Measurements from ENCODE around the gene ERBB3.
A peak's percentile ranks its signal among the peaks of the same experiment; 100 is the strongest.

ERBB3 gene

GRCh38 chr12:56129206-56129941 is 49.4 kb downstream of the ERBB3 start (continued):
- TF ChIP-seq ZNF274 (IDR thresholded peaks at IDR 0.05; ENCODE audit: low read length) (no peak), ZNF274 (tag by site-specific recombination; IDR thresholded peaks at IDR 0.05; ENCODE audit: borderline replicate concordance) (no peak), ZXDB (tag by site-specific recombination; IDR thresholded peaks at IDR 0.05) (no peak), ZNF239 (tag by site-specific recombination; IDR thresholded peaks at IDR 0.05) (no peak), ZNF544 (tag by site-specific recombination; IDR thresholded peaks at IDR 0.05) (no peak), ZNF133 (tag by site-specific recombination; IDR thresholded peaks at IDR 0.05) (no peak), ZNF169 (tag by site-specific recombination; IDR thresholded peaks at IDR 0.05) (no peak), ZNF37A (tag by site-specific recombination; IDR thresholded peaks at IDR 0.05) (no peak), BCL11A (tag by site-specific recombination; IDR thresholded peaks at IDR 0.05; ENCODE audit: low read depth) (no peak), ZNF391 (tag by site-specific recombination; IDR thresholded peaks at IDR 0.05; ENCODE audit: borderline replicate concordance, low read depth) (no peak), OVOL3 (tag by site-specific recombination; IDR thresholded peaks at IDR 0.05) (no peak), ZNF24 (tag by site-specific recombination; IDR thresholded peaks at IDR 0.05) (no peak), ZNF121 (tag by site-specific recombination; IDR thresholded peaks at IDR 0.05) (no peak), SP2 (tag by site-specific recombination; IDR thresholded peaks at IDR 0.05) (peak; percentile 75), KLF8 (tag by site-specific recombination; IDR thresholded peaks at IDR 0.05) (peak; percentile 63), ZNF416 (tag by site-specific recombination; IDR thresholded peaks at IDR 0.05) (no peak), ZBTB10 (tag by site-specific recombination; IDR thresholded peaks at IDR 0.05) (no peak), ZBTB17 (tag by site-specific recombination; IDR thresholded peaks at IDR 0.05) (no peak; the same call in 1 of the 2 replicates), ZNF664 (tag by site-specific recombination; IDR thresholded peaks at IDR 0.05) (no peak), ZNF777 (tag by site-specific recombination; IDR thresholded peaks at IDR 0.05; ENCODE audit: borderline replicate concordance) (no peak), PBX3 (CRISPR knock-in tag; IDR thresholded peaks at IDR 0.05) (no peak), ZNF701 (tag by site-specific recombination; IDR thresholded peaks at IDR 0.05) (no peak), ZNF837 (tag by site-specific recombination; IDR thresholded peaks at IDR 0.05) (no peak), KLF7 (tag by site-specific recombination; IDR thresholded peaks at IDR 0.05; ENCODE audit: borderline replicate concordance) (peak; percentile 93), ZNF433 (tag by site-specific recombination; IDR thresholded peaks at IDR 0.05; ENCODE audit: low read depth) (no peak), ZNF354C (tag by site-specific recombination; IDR thresholded peaks at IDR 0.05; ENCODE audit: borderline replicate concordance, low read depth) (no peak), WT1 (tag by site-specific recombination; IDR thresholded peaks at IDR 0.05) (peak; percentile 96), ZNF48 (tag by site-specific recombination; IDR thresholded peaks at IDR 0.05) (no peak), ZNF114 (tag by site-specific recombination; IDR thresholded peaks at IDR 0.05) (no peak), ZNF571 (tag by site-specific recombination; IDR thresholded peaks at IDR 0.05) (no peak), TSHZ1 (tag by site-specific recombination; IDR thresholded peaks at IDR 0.05; ENCODE audit: borderline replicate concordance) (no peak), HOXC10 (CRISPR knock-in tag; IDR thresholded peaks at IDR 0.05) (no peak)
- TF ChIP-seq, protein P1, sequence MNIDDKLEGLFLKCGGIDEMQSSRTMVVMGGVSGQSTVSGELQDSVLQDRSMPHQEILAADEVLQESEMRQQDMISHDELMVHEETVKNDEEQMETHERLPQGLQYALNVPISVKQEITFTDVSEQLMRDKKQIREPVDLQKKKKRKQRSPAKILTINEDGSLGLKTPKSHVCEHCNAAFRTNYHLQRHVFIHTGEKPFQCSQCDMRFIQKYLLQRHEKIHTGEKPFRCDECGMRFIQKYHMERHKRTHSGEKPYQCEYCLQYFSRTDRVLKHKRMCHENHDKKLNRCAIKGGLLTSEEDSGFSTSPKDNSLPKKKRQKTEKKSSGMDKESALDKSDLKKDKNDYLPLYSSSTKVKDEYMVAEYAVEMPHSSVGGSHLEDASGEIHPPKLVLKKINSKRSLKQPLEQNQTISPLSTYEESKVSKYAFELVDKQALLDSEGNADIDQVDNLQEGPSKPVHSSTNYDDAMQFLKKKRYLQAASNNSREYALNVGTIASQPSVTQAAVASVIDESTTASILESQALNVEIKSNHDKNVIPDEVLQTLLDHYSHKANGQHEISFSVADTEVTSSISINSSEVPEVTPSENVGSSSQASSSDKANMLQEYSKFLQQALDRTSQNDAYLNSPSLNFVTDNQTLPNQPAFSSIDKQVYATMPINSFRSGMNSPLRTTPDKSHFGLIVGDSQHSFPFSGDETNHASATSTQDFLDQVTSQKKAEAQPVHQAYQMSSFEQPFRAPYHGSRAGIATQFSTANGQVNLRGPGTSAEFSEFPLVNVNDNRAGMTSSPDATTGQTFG (tag by site-specific recombination; IDR thresholded peaks at IDR 0.05; ENCODE audit: borderline replicate concordance): no peak

Data from HEK293 (cell line).